Dendritic cell treated with granulocyte-macrophage colony-stimulating factor and Interleukin-4, amounts not matched to agents 40 ng/mL and 50 ng/mL, for 4 days (primary cell): ENCODE data around the gene DUSP9.
"Not testable (repeated sequence)": the region's sequence is repeated elsewhere in the genome, so short reads cannot be mapped to it uniquely, and the experiment has no call there.

Source experiments
- H3K27ac Mint-ChIP-seq: one replicate; pipeline ENCODE4 v1.8.0; 2022; ENCODE audit warnings: mild to moderate bottlenecking, mixed read lengths
- H3K27me3 Mint-ChIP-seq: one replicate; pipeline ENCODE4 v1.8.0; 2022; ENCODE audit warnings: mild to moderate bottlenecking, mixed read lengths
- H3K36me3 Mint-ChIP-seq: one replicate; pipeline ENCODE4 v1.8.0; 2022; ENCODE audit warnings: low read depth, mixed read lengths
- H3K4me1 Mint-ChIP-seq: one replicate; pipeline ENCODE4 v1.8.0; 2022; ENCODE audit warnings: low read depth, mixed read lengths
- H3K4me3 Mint-ChIP-seq: one replicate; pipeline ENCODE4 v1.8.0; 2022; ENCODE audit warnings: mild to moderate bottlenecking, moderate library complexity, mixed read lengths
- H3K9me3 Mint-ChIP-seq: one replicate; pipeline ENCODE4 v1.8.0; 2022; ENCODE audit warnings: mixed read lengths
- intact Hi-C: fragments of 100-400 bp; cut with micrococcal nuclease; formaldehyde crosslinking; loops from one replicate; pipeline ENCODE4 v1.15.0; 2022

DUSP9 gene

GRCh38 chrX:153688911-153689590 lies 42.0 kb downstream of the DUSP9 start:
- Mint-ChIP-seq H3K36me3 (peaks cover 7% of the 10 kb centered on the region), H3K4me3 (no peak overlapping the region), H3K4me1 (peaks cover 20% of the 10 kb centered on the region), H3K27me3 (peaks cover 53% of the 10 kb centered on the region), H3K9me3 (no peaks in the 10 kb centered on the region), H3K27ac (no peak overlapping the region)
- intact Hi-C loops: no loop called here

GRCh38 chrX:153689654-153690465 lies 42.9 kb downstream of the DUSP9 start:
- Mint-ChIP-seq H3K27ac (no peak overlapping the region), H3K4me1 (peaks cover 20% of the 10 kb centered on the region), H3K4me3 (no peak overlapping the region), H3K9me3 (no peaks in the 10 kb centered on the region), H3K36me3 (peaks cover 15% of the 10 kb centered on the region), H3K27me3 (peaks cover 50% of the 10 kb centered on the region)
- intact Hi-C loops: no loop called here

- Mint-ChIP-seq H3K4me1 (peaks cover 20% of the 10 kb centered on the region), H3K36me3 (peaks cover 21% of the 10 kb centered on the region), H3K27ac (no peak overlapping the region), H3K9me3 (no peaks in the 10 kb centered on the region), H3K4me3 (no peak overlapping the region), H3K27me3 (peaks cover 45% of the 10 kb centered on the region)
- intact Hi-C loops: no loop called here
Observed at GRCh38 chrX:153690466-153690865, 43.5 kb downstream of the DUSP9 start.

- H3K9me3 Mint-ChIP-seq, intact Hi-C loops, H3K27ac Mint-ChIP-seq, H3K4me3 Mint-ChIP-seq: not testable (repeated sequence)
- peaks cover 39% of the 10 kb centered on the region for H3K27me3 Mint-ChIP-seq
- H3K4me1 Mint-ChIP-seq: peaks cover 17% of the 10 kb centered on the region
- peaks cover 29% of the 10 kb centered on the region for H3K36me3 Mint-ChIP-seq
Observed at GRCh38 chrX:153691032-153691827, 44.2 kb downstream of the DUSP9 start.

GRCh38 chrX:153692003-153692402 lies 45.0 kb downstream of the DUSP9 start:
- Mint-ChIP-seq H3K27ac (no peak overlapping the region), H3K36me3 (peaks cover 37% of the 10 kb centered on the region), H3K4me1 (peaks cover 15% of the 10 kb centered on the region), H3K4me3 (no peak overlapping the region), H3K27me3 (peaks cover 33% of the 10 kb centered on the region), H3K9me3 (no peaks in the 10 kb centered on the region)
- intact Hi-C loops: no loop called here

- intact Hi-C loops: no loop called here
- H3K4me3 Mint-ChIP-seq: no peak overlapping the region
- H3K27me3 Mint-ChIP-seq: peaks cover 29% of the 10 kb centered on the region
- no peaks in the 10 kb centered on the region for H3K9me3 Mint-ChIP-seq
- H3K4me1 Mint-ChIP-seq: peaks cover 16% of the 10 kb centered on the region
- H3K36me3 Mint-ChIP-seq: peaks cover 44% of the 10 kb centered on the region
- no peak overlapping the region for H3K27ac Mint-ChIP-seq
Observed at GRCh38 chrX:153692611-153693156, 45.7 kb downstream of the DUSP9 start.

- H3K4me3 Mint-ChIP-seq: no peak overlapping the region
- no peaks in the 10 kb centered on the region for H3K9me3 Mint-ChIP-seq
- no peak overlapping the region for H3K27ac Mint-ChIP-seq
- peaks cover 19% of the 10 kb centered on the region for H3K4me1 Mint-ChIP-seq
- intact Hi-C loops: no loop called here
- peaks cover 29% of the 10 kb centered on the region for H3K27me3 Mint-ChIP-seq
- peaks cover 51% of the 10 kb centered on the region for H3K36me3 Mint-ChIP-seq
Observed at GRCh38 chrX:153693216-153694086, 46.4 kb downstream of the DUSP9 start.

GRCh38 chrX:153694256-153694655 lies 47.3 kb downstream of the DUSP9 start:
- H3K9me3 Mint-ChIP-seq, intact Hi-C loops, H3K4me3 Mint-ChIP-seq: not testable (repeated sequence)

GRCh38 chrX:153694687-153695270 lies 47.8 kb downstream of the DUSP9 start:
- peaks cover 61% of the 10 kb centered on the region for H3K36me3 Mint-ChIP-seq
- peaks cover 24% of the 10 kb centered on the region for H3K27me3 Mint-ChIP-seq
- intact Hi-C loops: no loop called here
- no peaks in the 10 kb centered on the region for H3K9me3 Mint-ChIP-seq
- H3K4me3 Mint-ChIP-seq: no peak overlapping the region
- H3K4me1 Mint-ChIP-seq: peaks cover 22% of the 10 kb centered on the region
- H3K27ac Mint-ChIP-seq: no peak overlapping the region

More at GRCh38 chrX:153694256-153694655, 47.3 kb downstream of the DUSP9 start:
- not testable (repeated sequence) for H3K27ac Mint-ChIP-seq
- Mint-ChIP-seq H3K36me3 (peaks cover 59% of the 10 kb centered on the region), H3K4me1 (peaks cover 22% of the 10 kb centered on the region), H3K27me3 (peaks cover 29% of the 10 kb centered on the region)

- intact Hi-C loops: no loop called here
- no peak overlapping the region for H3K27ac Mint-ChIP-seq
- H3K4me3 Mint-ChIP-seq: no peak overlapping the region
- peaks cover 24% of the 10 kb centered on the region for H3K4me1 Mint-ChIP-seq
- H3K27me3 Mint-ChIP-seq: peaks cover 13% of the 10 kb centered on the region
- H3K36me3 Mint-ChIP-seq: peaks cover 74% of the 10 kb centered on the region
- no peaks in the 10 kb centered on the region for H3K9me3 Mint-ChIP-seq
Observed at GRCh38 chrX:153696100-153696499, 49.1 kb downstream of the DUSP9 start.

GRCh38 chrX:153696538-153696937 lies 49.5 kb downstream of the DUSP9 start:
- intact Hi-C loops, H3K27ac Mint-ChIP-seq: not testable (repeated sequence)

GRCh38 chrX:153696986-153697722 lies 50.2 kb downstream of the DUSP9 start:
- H3K27ac Mint-ChIP-seq, H3K27me3 Mint-ChIP-seq, H3K4me3 Mint-ChIP-seq, H3K9me3 Mint-ChIP-seq, intact Hi-C loops: not testable (repeated sequence)
- Mint-ChIP-seq H3K36me3 (peaks cover 85% of the 10 kb centered on the region), H3K4me1 (peaks cover 24% of the 10 kb centered on the region)

More at GRCh38 chrX:153696538-153696937, 49.5 kb downstream of the DUSP9 start:
- Mint-ChIP-seq H3K36me3 (peaks cover 79% of the 10 kb centered on the region), H3K4me1 (peaks cover 24% of the 10 kb centered on the region)
- H3K4me3 Mint-ChIP-seq, H3K27me3 Mint-ChIP-seq, H3K9me3 Mint-ChIP-seq: not testable (repeated sequence)
